ENCODE data around the gene RUVBL2.
"Not testable (repeated sequence)": the region's sequence is repeated elsewhere in the genome, so short reads cannot be mapped to it uniquely, and the experiment has no call there.

The RUVBL2 gene

DNA sequence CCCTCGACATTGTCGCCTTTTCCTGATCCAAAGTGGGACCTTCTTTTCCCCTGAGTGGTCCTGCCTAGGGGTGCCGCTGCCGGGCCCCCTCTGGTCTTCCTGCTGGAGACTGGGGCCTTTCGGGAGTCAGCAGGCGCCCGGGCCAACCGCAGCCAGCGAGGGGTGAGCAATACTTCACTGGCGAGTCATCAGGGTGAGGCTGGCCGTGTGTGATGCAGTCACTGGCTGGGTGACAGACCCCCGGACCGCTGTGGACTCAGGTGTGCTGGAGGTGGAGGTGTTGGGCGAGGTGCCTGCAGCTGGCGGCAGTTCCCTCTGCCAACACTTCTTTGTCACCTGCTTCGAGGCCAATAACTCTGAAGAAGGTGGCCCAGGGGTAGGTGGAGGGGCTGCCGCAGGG lies 48.5 kb downstream of the RUVBL2 start:
- in situ Hi-C loops (cut with MboI; ENCODE audit: low sequenced_read_pairs) = no loop called here
- DNase-seq (ENCODE audit: low spot score in 2 of 2) = no peak
- Histone ChIP-seq H3K4me1 (no peaks in the 10 kb centered on the region), H3K4me3 (no peak overlapping the region), H3K27me3 (ENCODE audit: low read depth) (no peaks in the 10 kb centered on the region), H3K9me3 (no peaks in the 10 kb centered on the region), H3K36me3 (replicated peaks) (no peaks in the 10 kb centered on the region)

DNA sequence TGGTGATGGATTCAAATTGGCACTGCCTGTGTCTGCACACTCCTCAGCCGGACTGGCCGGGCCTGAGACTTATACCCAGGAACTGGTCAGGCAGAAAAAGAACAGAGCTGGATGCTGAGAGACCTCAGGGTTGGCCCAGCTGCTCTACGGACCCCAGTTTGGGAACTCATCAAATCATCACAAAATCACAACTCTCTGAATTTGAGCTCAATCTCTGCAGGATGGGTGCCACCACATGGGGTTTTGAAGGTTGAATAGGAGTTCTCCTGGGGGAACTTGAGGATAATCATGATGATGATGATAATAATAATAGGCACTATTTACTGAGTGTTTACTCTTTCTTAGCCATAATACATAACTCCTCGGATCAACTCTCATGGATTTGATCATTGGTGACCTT lies 49.0 kb downstream of the RUVBL2 start:
- H3K4me1 ChIP-seq; H3K27me3 ChIP-seq (ENCODE audit: low read depth); in situ Hi-C loops (cut with MboI; ENCODE audit: low sequenced_read_pairs); H3K9me3 ChIP-seq; H3K4me3 ChIP-seq; DNase-seq (ENCODE audit: low spot score in 2 of 2); H3K36me3 ChIP-seq (replicated peaks): not testable (repeated sequence)

DNA sequence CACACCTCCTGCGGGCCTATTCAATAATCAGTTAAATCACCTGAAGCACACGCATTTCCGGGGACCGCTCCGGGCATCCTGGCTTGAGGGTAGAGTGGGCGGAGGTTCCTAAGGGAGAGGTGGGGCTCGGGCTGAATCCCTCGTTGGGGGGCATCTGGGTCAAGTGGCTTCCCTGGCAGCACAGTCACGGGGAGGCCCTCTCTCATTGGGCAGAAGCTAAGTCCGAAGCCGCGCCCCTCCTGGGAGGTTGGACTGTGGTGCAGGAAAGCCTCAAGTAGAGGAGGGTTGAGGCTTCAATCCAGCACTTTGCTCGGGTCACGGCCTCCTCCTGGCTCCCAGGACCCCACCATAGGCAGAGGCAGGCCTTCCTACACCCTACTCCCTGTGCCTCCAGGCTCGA lies 49.9 kb downstream of the RUVBL2 start, which contains the start of gene CGB5:
TSS of gene CGB5 (plus strand) at position 301 of the 400 bp plus-strand sequence. CDS start 362 bp downstream, outside the sequence.
- H3K4me3 ChIP-seq; H3K36me3 ChIP-seq (replicated peaks); H3K27me3 ChIP-seq (ENCODE audit: low read depth); H3K4me1 ChIP-seq; H3K9me3 ChIP-seq; DNase-seq (ENCODE audit: low spot score in 2 of 2); in situ Hi-C loops (cut with MboI; ENCODE audit: low sequenced_read_pairs): not testable (repeated sequence)

DNA sequence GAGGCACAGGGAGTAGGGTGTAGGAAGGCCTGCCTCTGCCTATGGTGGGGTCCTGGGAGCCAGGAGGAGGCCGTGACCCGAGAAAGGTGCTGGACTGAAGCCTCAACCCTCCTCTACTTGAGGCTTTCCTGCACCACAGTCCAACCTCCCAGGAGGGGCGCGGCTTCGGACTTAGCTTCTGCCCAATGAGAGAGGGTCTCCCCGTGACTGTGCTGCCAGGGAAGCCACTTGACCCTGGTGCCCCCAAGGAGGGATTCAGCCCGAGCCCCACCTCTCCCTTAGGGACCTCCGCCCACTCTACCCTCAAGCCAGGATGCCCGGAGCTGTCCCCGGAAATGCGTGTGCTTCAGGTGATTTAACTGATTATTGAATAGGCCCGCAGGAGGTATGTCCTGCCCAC lies 55.3 kb downstream of the RUVBL2 start, which contains the start of gene CGB8:
TSS of gene CGB8 (minus strand) at position 101 of the 400 bp plus-strand sequence. CDS start 372 bp downstream, outside the sequence.
- H3K36me3 ChIP-seq (replicated peaks); H3K9me3 ChIP-seq; in situ Hi-C loops (cut with MboI; ENCODE audit: low sequenced_read_pairs); DNase-seq (ENCODE audit: low spot score in 2 of 2); H3K4me1 ChIP-seq; H3K27me3 ChIP-seq (ENCODE audit: low read depth); H3K4me3 ChIP-seq: not testable (repeated sequence)

DNA sequence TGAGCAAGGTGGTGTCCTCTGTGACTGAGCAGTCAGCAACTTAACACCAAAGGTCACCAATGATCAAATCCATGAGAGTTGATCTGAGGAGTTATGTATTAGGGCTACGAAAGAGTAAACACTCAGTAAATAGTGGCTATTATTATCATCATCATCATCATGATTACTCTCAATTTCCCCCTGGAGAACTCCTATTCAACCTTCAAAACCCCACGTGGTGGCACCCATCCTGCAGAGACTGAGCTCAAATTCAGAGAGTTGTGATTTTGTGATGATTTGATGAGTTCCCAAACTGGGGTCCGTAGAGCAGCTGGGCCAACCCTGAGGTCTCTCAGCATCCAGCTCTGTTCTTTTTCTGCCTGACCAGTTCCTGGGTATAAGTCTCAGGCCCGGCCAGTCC lies 56.1 kb downstream of the RUVBL2 start:
- in situ Hi-C loops (cut with MboI; ENCODE audit: low sequenced_read_pairs); H3K9me3 ChIP-seq; DNase-seq (ENCODE audit: low spot score in 2 of 2); H3K4me3 ChIP-seq; H3K4me1 ChIP-seq; H3K27me3 ChIP-seq (ENCODE audit: low read depth); H3K36me3 ChIP-seq (replicated peaks): not testable (repeated sequence)

DNA sequence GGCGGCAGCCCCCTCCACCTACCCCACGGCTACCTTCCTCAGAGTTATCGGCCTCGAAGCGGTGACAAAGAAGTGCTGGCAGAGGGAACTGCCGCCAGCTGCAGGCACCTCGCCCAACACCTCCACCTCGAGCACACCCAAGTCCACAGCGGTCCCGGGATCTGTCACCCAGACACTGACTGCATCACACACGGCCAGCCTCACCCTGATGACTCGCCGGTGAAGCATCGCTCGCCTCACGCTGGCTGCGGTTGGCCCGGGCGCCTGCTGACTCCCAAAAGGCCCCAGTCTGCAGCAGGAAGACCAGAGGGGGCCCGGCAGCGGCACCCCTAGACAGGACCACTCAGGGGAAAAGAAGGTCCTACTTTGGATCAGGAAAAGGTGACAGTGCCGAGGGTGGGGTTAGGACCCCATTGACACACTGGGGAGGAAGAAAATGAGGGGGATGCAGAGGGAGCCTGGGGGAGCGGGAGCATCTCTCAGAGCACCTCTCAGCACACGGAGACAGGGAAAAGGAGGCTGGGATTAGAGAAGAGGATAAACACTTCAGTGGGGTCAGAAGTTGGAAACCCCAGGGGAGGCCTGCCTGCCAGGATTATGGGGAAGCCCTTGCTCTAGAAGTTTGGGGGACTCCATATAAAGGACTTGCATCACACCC lies 56.8 kb downstream of the RUVBL2 start:
- DNase-seq (ENCODE audit: low spot score in 2 of 2); H3K9me3 ChIP-seq; H3K36me3 ChIP-seq (replicated peaks); H3K4me3 ChIP-seq; H3K4me1 ChIP-seq; in situ Hi-C loops (cut with MboI; ENCODE audit: low sequenced_read_pairs); H3K27me3 ChIP-seq (ENCODE audit: low read depth): not testable (repeated sequence)

DNA sequence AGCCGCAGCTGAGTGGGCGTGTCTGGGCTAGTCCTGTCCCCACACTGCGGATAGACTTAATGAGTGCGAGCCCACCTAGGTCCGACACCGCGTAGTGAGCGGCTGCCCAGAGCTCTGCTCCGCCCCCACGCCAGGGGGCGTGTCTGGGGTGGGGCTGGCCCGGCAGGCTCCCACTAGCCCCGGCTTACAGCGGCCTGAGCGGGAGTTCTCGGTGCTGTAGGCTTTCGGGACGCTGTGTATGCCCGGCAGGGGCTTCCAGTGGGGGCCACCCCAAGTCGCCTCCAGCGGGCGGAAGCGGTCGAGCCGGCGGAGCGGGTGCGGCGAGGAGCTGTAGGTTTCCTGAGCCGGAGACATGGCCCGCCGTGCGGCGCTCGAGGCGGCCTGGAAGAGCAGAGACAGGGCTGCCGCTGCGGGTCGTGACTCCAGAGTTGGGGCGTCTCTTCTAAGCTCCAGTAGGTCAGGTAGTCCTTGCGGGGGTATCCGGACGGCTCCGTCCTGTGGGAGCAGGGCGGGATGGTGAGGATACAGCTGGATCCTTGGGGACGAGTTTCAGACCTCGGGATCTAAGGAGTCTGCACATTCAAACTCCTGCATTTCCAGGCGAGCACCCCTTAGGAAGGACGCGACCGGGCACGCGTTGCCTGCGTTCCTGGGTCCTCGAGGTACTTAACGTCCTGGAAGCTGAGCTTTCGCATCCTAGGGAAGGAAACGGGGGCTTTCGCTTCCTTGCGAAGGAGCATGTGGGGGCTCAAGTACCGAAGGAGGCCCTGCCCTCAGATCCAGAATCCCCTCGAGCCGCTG lies 62.6 kb downstream of the RUVBL2 start:
- no peaks in the 10 kb centered on the region for H3K27me3 ChIP-seq (ENCODE audit: low read depth)
- in situ Hi-C loops (cut with MboI; ENCODE audit: low sequenced_read_pairs) = no loop called here
- H3K36me3 ChIP-seq (replicated peaks) = no peaks in the 10 kb centered on the region
- H3K9me3 ChIP-seq = no peaks in the 10 kb centered on the region
- peak; percentile 67 to 87 for DNase-seq (ENCODE audit: low spot score in 2 of 2)
- peaks cover 4% of the 10 kb centered on the region for H3K4me1 ChIP-seq
- H3K4me3 ChIP-seq = peak overlapping the region; percentile 54

DNA sequence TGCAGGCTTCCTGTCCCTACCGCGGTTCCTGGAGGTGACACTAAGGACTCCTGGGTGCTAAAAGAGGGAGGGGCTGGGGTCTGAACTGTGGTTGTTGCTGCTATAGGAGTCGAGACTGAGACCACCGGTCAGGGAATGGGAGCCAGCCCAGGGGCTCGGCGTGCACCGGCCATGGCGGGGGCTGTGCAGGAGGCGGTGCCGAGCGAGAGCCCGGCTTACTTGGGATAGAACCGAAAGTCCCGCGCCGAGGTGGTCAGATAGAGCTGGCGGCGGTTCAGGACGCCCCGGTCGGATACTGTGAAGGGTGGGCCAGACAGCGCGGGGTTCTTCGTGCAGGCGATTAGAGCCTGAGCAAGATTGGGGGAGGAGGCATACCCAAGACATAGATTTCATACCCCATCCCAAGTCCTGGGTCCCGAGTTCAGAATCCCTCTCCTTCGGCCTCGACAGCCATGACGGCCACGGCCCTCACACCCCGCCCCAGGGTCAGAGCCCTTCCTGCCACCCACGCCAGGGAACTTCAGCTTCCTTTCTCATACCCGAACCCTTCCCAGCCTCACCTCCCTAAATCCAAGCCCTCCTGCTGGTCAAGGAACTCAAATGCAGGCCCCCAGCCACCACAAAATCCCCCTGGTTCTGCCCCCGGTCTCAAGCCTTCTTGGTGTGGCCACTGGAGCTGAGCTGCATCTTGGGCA lies 63.4 kb downstream of the RUVBL2 start:
- H3K36me3 ChIP-seq (replicated peaks); in situ Hi-C loops (cut with MboI; ENCODE audit: low sequenced_read_pairs); DNase-seq (ENCODE audit: low spot score in 2 of 2); H3K9me3 ChIP-seq; H3K27me3 ChIP-seq (ENCODE audit: low read depth); H3K4me1 ChIP-seq: not testable (repeated sequence)
- H3K4me3 ChIP-seq = peak overlapping the region; percentile 54

DNA sequence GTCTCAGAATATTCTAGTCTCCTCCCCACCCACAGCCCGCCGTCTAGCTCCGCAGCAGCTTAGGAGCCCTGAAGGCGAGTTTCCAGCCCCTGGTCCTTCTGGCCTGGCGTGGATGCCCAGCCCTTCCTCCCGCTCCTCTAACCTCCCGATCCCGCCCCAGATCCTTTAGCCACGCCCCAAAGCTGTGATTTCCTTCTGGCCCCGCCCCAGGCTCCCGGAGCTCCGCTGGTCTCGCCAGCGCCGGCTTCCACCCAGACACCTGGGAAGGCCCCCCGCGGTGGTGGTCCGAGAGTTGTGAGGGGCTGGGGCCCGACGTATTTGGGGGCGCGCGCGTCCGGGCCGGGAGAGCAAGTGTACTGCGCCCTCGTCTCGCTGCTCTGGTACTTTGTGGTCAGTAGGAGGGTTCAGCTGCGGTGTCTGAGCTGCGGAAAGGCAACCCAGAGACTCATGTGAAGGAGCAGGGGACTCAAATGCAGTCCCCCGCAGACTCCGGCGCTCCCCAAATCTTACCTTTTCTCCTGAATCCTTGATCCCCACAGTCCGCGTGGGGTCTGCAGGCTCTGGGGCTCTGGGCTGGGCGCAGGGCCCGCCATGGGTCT lies 64.0 kb downstream of the RUVBL2 start, which contains the start of gene CGB7:
TSS of gene CGB7 (minus strand) at position 114 of the 599 bp plus-strand sequence. CDS start 2,374 bp downstream, outside the sequence.
- peak in 1 of 2 experiments; percentile 74 for DNase-seq (ENCODE audit: low spot score in 2 of 2)
- in situ Hi-C loops (cut with MboI; ENCODE audit: low sequenced_read_pairs) = no loop called here
- H3K4me3 ChIP-seq = peak within 1 kb of the TSS; percentile 54
- no peaks in the 10 kb centered on the region for H3K9me3 ChIP-seq
- no peaks in the 10 kb centered on the region for H3K27me3 ChIP-seq (ENCODE audit: low read depth)
- H3K4me1 ChIP-seq = peaks cover 4% of the 10 kb centered on the region
- H3K36me3 ChIP-seq (replicated peaks) = no peaks in the 10 kb centered on the region

DNA sequence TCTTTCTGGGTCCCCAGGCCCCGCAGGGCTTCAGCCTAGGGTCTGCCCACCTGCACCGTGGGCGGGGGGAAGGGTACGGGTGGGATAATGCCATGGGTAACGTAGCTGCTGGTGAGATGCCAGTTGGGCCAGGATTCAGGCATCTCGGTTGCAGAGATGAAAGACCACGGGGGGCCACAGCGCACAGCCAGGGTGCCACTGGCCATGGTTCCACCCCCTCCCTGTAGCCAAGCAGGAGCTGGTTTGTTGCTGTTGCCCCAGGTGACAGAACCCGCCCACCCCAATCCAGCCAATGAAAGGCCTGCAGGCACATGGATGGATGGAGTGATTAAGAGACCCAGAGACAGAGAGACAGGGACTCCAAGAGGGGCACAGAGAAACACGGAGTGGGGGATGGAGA lies 64.9 kb downstream of the RUVBL2 start:
- Histone ChIP-seq H3K9me3 (no peaks in the 10 kb centered on the region), H3K4me3 (no peak overlapping the region), H3K27me3 (ENCODE audit: low read depth) (no peaks in the 10 kb centered on the region), H3K4me1 (peaks cover 4% of the 10 kb centered on the region), H3K36me3 (replicated peaks) (no peaks in the 10 kb centered on the region)
- DNase-seq (ENCODE audit: low spot score in 2 of 2) = peak in 1 of 2 experiments; percentile 60
- in situ Hi-C loops (cut with MboI; ENCODE audit: low sequenced_read_pairs) = no loop called here

DNA sequence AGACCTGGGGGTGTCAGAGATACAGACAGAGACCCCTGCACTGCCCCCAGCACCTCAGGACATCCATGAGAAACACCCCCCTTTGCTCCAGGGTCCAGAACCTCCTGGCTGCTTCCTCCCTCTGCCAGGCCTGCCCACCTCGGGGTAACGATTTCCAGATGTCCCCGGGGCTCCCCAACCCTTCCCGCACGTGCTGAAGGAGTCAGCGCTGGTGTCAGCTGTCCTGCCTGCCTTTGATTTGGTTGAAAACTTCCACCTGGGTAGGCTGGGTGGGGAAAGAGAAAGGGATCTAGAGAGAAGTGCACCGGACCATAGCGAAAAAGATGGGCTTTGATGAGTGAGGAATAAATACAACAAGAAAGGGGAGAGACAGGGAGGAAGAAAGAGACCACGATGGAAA lies 65.4 kb downstream of the RUVBL2 start:
- in situ Hi-C loops (cut with MboI; ENCODE audit: low sequenced_read_pairs) = no loop called here
- DNase-seq (ENCODE audit: low spot score in 2 of 2) = no peak
- Histone ChIP-seq H3K4me1 (peaks cover 4% of the 10 kb centered on the region), H3K4me3 (no peak overlapping the region), H3K27me3 (ENCODE audit: low read depth) (no peaks in the 10 kb centered on the region), H3K9me3 (no peaks in the 10 kb centered on the region), H3K36me3 (replicated peaks) (no peaks in the 10 kb centered on the region)

DNA sequence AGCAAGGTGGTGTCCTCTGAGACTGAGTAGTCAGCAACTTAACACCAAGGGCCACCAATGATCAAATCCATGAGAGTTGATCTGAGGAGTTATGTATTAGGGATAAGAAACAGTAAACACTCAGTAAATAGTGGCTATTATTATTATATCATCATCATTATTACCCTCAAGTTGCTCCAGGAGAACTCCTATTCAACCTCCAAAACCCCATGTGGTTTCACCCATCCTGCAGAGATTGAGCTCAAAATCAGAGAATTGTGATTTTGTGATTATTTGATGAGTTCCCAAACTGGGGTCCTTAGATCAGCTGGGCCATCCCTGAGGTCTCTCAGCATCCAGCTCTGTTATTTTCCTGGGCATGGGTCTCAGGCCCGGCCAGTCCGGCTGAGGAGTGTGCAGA lies 67.3 kb downstream of the RUVBL2 start:
- in situ Hi-C loops (cut with MboI; ENCODE audit: low sequenced_read_pairs) = no loop called here
- no peak for DNase-seq (ENCODE audit: low spot score in 2 of 2)
- Histone ChIP-seq H3K4me3 (no peak overlapping the region), H3K27me3 (ENCODE audit: low read depth) (no peaks in the 10 kb centered on the region), H3K36me3 (replicated peaks) (no peaks in the 10 kb centered on the region), H3K9me3 (no peaks in the 10 kb centered on the region), H3K4me1 (peaks cover 4% of the 10 kb centered on the region)

DNA sequence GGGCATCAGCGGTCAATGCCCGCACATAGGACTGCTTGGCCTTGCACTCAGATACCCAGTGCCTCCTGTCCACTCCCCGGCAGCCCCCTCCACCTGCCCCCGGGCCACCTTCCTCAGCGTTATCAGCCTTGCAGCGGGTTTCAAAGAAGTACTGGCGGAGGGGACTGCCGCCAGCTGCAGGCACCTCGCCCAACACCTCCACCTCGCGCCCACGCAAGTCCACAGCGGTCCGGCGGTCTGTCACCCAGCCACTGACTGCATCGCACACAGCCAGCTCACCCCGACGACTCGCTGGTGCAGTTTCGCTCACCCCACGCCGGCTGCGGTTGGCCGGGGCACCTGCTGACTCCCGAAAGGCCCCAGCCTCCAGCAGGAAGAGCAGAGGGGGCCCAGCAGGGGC lies 67.8 kb downstream of the RUVBL2 start:
- Histone ChIP-seq H3K27me3 (ENCODE audit: low read depth) (no peaks in the 10 kb centered on the region), H3K4me1 (peaks cover 4% of the 10 kb centered on the region), H3K4me3 (no peak overlapping the region), H3K9me3 (no peaks in the 10 kb centered on the region), H3K36me3 (replicated peaks) (no peaks in the 10 kb centered on the region)
- in situ Hi-C loops (cut with MboI; ENCODE audit: low sequenced_read_pairs) = no loop called here
- no peak for DNase-seq (ENCODE audit: low spot score in 2 of 2)

All from HAP-1 (cell line).